HG02642 (cell line): ENCODE data around the gene HSF2BP.
"Not testable (repeated sequence)": the region's sequence is repeated elsewhere in the genome, so short reads cannot be mapped to it uniquely, and the experiment has no call there.

ENCODE experiments used
- ATAC-seq: cut with Tn5 transposase; IDR thresholded peaks from one replicate; pipeline ENCODE4 v1.9.1; 2021; ENCODE audit warnings: mild to moderate bottlenecking; ENCODE audit not compliant: unreplicated experiment, poor library complexity

The HSF2BP gene

DNA sequence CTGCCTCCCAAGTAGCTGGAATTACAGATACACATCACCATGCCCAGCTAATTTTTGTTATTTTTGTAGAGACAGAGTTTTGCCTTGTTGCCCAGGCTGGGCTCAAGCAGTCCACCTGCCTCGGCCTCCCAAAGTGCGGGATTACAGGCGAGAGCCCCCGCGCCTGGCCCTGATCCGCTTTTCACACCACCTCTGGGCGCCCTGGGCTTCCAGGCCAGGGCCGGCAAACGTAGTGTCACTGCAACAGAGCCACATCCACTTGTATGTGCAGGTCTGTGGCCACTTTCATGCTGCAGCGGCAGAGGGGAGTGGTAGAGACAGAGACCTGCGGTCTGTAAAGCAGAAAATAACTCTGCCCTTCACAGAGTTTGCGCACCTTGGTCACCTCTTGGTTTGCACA is 29.6 kb upstream of the HSF2BP start:
- ATAC-seq = no peak

DNA sequence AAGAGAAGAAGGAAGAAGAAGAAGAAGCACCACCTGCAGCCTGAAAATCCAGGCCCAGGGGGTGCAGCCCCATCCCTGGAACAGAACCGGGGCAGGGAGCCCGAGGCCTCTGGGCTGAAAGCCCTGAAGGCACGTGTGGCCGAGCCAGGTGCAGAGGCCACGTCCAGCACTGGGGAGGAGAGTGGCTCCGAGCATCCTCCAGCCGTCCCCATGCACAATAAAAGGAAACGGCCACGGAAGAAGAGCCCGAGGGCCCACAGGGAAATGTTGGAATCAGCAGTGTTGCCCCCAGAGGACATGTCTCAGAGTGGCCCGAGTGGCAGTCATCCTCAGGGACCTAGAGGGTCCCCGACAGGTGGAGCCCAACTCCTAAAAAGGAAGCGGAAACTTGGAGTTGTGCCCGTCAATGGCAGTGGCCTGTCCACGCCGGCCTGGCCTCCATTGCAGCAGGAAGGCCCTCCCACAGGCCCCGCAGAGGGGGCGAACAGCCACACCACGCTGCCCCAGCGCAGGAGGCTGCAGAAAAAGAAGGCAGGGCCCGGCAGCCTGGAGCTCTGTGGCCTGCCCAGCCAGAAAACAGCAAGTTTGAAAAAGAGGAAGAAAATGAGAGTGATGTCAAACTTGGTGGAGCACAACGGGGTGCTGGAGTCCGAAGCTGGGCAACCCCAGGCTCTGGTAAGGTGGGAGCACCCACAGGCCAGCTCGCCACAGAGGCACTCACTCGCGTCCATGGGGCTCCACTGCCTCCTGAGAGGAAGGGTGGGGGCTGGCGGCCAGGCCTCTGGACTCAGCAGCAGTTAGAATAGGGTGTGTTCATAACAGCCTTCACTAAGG is 28.5 kb upstream of the HSF2BP start:
- ATAC-seq = no peak

DNA sequence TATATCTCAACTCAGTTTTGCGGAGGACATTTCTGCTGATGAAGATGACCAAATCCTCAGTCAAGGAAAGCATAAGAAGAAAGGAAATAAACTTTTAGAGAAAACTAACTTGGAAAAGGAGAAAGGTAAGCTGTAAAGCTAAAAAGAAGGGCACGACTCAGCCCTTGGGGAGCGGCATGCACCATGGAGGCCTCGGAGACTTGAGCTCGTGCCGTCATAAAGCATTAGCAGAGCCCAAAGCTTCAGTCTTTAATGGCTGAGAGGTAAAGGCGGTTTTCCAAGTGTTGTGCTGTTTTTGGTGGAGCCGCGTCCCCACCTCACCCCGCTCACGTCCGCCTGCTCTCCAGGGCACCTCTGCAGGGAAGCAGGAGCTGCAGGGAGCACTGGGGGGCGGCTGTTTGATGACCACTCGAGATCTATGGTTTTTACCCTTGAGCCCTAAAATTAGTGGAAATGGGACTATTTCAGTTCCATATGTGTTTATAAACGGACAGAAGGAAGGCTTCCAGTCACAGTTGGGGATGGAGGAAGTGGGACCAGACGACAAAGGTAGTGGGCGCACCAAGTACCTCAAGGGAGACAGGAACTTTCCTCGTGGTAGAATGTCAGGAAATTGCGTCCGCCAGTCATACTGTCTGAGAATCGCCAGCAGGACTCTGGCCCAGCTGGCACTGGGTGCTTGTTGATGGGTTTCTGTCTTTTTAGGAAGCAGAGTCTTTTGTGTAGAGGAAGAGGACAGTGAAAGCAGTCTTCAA is 27.7 kb upstream of the HSF2BP start:
- ATAC-seq = no peak

DNA sequence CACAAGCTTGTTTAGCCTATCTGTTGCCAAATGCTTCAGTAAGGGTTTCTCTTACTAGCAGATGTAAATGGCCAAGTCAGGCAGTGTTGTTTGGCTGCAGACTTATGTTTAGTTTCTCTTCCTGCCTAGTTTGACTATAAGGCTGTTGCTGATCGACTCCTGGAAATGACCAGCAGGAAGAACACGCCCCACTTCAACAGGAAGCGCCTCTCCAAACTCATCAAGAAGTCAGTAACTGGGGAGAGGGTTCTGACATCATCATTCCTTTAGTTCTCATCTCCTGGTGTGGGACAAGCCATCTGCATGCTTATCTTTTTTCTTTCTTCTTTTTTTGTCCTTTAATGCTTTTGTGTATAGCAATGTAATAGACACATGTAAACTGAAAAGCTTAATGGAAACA is 25.1 kb upstream of the HSF2BP start:
- no peak for ATAC-seq

DNA sequence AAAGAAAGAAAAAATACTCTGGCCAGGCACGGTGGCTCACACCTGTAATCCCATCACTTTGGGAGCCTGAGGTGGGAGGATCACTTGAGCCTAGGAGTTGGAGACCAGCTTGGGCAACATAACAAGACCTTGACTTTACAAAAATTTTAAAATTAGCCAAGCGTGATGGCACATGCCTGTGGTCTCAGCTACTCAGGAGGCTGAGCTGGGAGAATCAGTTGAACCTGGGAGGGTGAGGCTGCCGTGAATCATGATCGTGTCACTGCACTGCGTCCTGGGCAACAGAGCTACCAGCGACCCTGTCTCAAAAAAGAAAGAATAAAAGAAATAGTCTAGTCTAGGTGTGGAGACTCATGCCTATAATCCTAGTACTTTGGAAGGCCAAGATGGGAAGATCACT is 22.4 kb upstream of the HSF2BP start:
- ATAC-seq = no peak

DNA sequence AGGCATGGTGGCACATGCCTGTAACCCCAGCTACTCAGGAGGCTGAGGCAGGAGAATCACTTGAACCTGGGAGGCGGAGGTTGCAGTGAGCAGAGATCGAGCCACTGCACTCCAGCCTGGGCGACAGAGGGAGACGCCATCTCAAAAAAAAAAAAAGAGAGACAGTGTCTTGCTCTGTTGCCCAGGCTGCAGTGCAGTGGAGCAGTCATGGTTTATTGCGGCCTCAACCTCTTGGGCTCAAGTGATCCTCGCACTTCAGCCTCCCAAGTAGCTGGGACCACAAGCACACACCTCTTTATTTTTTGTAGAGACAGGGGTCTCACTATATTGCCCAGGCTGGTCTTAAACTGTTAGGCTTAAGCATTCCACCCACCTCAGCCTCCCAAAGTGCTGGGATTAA is 21.1 kb upstream of the HSF2BP start:
- not testable (repeated sequence) for ATAC-seq

DNA sequence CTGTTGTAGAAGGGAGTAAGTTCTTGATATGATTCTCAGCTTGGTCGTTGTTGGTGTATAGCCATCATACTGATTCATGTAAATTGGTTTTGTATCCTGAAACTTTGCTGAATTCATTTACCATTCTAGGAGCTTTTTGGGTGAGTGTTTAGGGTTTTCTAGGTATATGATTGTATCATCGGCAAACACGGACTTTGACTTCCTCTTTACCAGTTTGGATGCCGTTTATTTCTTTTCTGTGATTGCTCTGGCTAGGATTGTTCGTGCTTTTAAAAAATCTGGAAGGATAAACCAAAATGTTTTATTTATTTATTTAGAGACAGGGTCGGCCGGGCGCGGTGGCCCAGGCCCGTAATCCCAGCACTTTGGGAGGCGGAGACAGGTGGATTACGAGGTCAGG is 20.7 kb upstream of the HSF2BP start:
- no peak for ATAC-seq

DNA sequence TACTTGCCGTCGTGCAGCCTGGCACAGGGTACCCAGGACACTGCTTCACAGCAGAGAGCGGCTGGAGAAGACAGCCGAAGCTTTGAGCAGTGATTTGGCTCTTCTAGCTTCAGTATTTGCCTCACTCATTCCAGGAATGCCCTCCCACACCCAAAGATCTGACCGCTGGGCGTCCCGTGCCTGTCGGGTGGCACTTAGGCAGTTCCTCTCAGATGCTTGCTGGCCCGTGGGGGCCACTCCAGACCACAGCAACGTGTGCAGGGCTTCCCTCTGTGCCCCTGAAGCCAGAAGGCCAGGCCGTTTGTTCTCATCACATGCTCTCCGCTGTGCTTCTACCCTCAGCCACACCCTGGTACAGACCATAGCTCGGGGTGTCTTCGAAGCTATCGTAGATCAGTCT is 17.1 kb upstream of the HSF2BP start:
- no peak for ATAC-seq

DNA sequence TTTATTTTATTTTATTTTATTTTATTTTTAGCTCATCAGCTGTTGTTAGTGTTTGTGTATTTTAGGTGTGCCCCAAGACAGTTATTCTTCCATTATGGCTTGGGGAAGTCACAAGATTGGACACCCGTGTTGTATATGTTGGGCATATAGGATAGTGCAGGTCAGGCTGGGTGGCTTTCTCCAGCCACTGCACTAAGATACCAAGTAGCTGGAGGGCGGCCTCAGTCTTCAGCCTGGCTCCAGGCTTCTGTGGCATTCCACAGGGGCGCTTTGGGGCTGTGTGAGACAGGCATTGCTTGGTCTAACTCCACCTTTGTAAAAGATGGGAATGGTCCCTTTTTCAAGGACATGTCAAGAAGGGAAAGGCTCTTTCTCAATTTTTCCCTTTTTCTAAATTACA is 16.6 kb upstream of the HSF2BP start:
- ATAC-seq = no peak

DNA sequence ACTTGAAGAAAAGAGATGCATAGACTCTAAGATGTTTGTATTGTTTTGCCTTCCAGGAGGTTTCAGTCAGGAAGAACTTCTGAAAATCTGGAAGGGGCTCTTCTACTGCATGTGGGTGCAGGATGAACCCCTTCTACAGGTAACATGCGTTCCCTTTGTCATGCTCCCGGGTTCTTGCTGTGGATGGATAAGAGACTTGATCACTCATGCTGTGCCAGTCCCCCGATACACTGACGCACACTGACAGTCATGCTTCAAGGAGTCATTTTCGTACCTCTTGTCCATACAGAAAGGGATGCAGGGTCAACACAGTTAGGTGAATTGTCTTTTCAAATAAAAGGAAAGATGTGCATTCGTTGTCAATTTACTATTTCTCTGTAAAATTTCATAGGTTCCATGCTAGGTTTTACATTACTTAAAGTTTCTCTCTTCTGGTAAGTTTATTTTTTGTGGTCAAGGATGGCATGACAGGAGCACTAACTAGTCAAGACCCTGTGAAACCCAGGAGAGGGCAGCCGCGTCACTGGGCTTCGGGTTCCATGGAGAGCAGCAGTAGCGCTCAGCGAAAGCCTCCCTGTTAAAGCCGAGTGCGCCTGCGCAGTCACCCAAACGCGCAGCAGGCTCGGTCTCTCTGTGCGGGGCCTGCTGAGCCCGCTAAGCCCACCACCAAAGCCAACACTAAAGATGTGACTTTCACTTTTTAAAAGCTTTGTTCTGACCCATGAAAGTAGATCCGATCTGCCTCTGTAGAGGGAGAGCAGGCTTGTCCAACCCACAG is 10.7 kb upstream of the HSF2BP start:
- no peak for ATAC-seq

DNA sequence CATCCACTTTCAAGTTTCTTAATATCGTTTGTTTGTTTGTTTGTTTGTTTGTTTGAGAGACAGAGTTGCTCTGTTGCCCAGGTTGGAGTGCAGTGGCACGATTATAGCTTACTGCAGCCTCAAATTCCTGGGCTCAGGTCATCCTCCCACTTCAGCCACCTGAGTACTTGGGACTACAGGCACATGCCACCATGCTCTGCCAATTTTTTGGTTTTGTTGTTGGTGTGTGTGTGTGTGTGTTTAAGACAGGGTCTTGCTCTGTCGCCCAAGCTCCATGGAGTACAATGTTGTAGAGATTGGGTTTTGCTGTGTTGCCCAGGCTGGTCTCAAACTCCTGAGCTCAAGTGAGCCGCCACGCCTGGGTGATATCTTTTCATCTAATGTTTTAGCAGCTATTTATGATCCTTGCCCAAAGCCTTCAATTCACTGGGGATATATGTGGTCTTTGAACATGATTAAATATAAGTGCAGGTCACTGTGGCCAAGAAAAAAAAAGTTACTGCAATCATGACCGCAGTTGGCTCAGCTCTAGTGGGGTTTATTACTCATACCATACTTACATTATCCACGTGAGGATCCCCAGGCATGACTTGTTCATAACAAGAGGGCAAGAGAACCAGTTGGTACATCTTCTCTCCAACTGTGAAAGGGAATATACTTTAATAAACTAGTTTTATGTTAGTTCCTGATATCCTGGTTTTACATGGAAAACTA is 8.1 kb upstream of the HSF2BP start:
- no peak for ATAC-seq

DNA sequence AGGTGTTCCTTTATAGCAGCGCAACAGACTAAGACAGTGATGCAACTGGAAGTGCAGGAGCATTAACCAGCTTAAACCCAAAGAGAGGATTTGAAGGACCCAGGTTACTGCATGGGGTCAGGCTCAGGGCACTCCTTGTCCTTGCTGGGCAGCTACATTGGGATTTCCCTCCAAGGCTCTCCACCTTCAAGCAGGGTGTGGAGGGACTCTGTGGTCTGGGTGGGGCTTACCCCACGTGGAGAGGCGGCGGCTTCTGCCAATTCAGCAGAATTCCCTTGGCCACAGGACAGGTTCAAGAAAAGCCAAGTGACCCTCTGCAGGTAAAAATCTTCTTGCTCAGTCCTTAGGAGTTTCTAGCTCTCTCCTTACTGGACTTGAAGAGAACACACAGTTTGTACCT is 6.6 kb upstream of the HSF2BP start:
- ATAC-seq = no peak

DNA sequence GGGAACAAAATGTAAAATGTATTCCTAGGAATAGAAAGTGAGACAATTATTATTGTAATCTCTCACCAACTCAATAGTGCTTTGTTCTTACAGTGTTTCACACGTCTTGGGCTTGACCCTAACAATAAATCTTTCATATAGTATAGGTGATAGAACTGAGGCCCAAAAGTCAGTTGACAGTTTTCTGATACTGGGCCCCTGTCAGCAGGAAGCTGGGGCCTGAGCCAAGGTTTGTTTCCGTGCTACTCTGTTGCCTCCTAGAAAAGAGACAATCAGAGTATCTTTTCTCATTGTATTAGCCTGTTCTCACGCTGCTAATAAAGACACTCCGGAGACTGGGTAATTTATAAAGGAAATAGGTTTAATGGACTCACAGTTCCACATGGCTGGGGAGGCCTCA is 5.1 kb upstream of the HSF2BP start:
- ATAC-seq = no peak

DNA sequence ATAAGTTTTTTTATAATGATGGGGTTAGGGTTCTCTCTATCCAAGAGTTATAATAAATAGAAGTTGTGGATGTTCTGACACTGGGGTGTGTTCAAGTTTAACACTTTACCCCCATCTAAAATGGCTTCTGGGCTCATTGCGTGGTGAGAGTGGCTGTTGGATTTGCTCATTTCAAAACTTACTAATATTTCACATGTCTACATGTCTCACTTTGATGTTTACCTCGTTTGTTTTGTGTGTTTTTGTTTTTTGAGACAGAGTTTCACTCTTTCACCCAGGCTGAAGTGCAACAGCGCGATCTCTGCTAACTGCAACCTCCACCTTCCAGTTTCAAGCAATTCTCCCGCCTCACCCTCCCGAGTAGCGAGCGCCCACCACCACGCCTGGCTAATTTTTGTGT is 3.7 kb upstream of the HSF2BP start:
- no peak for ATAC-seq

DNA sequence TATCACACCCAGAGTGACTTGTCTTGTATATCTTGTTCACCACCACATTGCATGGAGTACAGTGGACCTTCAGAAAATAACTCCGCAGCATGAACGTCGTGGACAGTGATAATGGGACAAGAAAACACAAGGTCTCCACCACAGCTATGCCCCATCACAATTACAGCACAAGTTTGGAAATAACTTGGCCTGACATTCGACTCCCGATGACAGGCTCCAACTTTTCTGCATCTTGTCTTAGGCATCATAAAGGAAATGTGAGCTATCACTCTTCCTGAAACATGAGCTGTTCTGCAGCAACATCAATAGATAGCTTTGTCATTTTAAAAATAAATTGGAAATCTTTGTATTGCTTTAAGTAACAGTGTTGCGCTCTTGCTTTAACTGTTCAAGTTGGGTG is 3.0 kb upstream of the HSF2BP start:
- no peak for ATAC-seq

DNA sequence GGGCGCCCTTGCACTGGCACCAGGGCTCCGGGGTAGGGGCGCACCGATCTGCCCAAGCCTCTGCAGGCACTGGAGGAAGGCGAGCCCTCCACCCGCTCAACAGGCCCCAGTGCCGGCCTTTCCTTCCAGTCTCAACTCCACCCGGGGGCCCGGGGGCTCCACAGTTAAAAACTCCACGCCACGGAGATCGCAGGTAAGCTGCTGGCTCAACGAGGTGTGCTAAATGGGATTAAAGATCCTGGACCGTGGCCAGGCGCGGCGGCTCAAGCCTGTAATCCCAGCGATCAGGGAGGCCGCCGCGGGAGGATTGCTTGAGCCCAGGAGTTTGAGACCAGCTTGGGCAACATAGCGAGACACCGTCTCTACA is 536 bp downstream of the HSF2BP start:
- ATAC-seq = no peak

DNA sequence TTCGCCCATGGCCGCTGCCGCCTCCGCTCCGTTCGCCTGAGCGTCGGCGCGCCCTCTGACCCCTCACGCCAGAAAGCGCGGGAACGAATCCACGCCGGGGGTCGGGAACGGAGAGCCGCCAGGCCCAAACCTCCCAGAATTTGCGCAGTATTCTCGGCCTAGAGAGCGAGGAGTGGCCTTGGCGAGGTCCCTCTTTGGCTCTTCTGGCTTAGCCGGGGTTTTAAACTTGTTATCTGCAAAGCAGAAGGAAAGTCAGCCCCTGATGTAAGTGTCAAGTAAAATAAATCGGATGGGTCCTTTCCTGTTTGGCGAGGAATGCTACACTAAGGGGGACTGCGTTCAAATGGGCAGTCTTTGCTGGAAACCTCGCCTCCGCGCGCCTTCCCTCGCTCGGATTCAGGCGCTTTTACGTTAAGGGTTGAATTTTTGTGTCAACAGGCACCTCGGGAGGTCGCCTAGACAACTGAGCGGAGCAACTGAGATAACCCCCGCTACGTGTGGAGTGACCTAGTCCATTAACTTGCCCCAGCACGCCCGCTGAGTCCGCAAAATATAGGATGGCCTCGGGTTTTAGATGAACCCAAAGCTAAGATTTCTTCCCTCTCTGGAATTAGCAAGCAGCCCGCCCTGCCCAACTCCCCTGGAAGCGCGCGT is 1.1 kb downstream of the HSF2BP start:
- ATAC-seq = no peak

DNA sequence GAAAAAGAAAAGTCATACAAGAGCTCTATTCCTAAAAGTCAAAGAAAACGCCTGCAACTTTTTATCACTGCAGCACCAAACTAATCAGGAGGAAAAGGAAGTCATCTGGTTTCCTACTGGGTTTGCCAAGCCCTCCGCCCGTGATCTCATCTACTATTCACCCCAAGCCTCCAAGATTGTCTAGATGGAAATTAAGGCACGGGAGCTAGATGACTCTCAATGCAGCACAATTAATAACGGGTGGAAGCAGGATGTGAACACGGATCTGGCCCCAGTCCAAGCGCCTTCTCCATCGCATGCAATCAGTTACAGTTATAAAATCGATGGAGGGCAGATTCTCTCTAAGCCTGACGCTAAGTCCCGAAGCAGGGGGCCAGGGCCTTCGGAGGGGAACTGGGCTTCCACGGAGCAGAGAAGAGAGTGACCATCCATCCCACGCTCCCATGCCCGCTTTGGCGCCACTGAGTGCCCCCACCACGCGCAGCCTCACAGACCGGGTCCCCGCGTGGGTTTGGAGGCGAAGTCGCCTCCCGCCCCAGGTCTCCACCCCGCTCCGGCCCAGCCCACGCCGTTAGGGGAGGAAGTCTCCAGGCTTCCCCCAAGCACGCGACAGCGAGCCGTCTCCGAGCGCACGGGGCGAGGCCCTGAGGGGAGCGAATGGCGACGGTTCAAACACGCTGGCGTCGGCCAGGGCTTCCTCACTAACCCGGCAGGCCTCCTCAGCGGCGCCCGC is 1.8 kb downstream of the HSF2BP start:
- ATAC-seq = no peak

DNA sequence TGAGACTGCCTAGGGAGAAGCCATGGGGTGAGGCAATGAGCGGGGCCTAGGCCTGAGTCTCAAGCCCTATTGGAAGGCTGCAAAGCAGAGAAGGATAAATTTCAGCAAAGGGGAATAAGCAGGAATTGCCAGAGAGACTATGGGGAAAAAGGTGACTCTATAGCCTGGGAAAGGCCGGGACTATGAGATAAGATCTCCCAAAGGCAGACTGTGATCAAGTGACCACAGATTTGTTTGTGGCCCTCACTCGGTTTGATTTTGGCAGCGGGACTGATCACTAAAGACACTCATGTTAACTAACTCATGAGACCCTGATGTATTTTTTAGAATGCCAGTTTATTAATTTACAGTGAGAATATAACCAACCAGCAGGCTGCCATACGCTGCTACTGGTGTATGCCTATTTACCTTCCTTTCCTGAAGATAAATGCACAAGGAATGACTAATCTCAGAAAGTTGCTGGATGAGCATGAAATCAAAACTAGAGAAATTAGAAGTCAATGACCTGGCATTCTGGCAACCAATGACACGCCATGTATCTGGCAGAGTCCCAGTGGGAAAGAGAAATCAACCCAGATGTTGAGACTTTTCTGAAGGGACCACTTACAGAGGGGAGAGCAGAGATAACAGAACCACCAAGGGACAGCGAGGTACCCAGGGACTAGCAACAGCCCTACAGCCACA is 4.3 kb downstream of the HSF2BP start:
- ATAC-seq = no peak
